HepG2 (cell line): ENCODE measurements around the gene ZNF322. TPM values are rescaled to one million over a fixed set of nuclear protein-coding genes. Genes with fewer than 3 reads are reported as not detected.

Source experiments
- ARNT ChIP-seq: fragments of 450-650 bp; IDR thresholded peaks from 2 replicates; pipeline ENCODE4 v1.6.1; 2017
- JARID2 ChIP-seq: sonication (generic); formaldehyde crosslinking; IDR thresholded peaks from 2 replicates; pipeline ENCODE4 v1.8.1; 2023; ENCODE audit warnings: missing genetic modification reagents, inconsistent platforms; ENCODE audit not compliant: insufficient replicate concordance
- NCOA1 ChIP-seq: sonication (generic); formaldehyde crosslinking; IDR thresholded peaks from 2 replicates; pipeline ENCODE4 v1.9.0; 2021; ENCODE audit warnings: missing genetic modification reagents
- NCOA2 ChIP-seq: sonication (generic); formaldehyde crosslinking; IDR thresholded peaks from 2 replicates; pipeline ENCODE4 v1.8.0; 2022; ENCODE audit warnings: inconsistent platforms
- NFYC ChIP-seq: IDR thresholded peaks from 2 replicates; pipeline ENCODE4 v1.6.1; 2016; ENCODE audit warnings: missing genetic modification reagents, missing compliant biosample characterization
- POLR2AphosphoS5 ChIP-seq: IDR thresholded peaks from 2 replicates; pipeline ENCODE4 v1.6.1; 2012; ENCODE audit warnings: low read depth, low read length
- RFX5 ChIP-seq: IDR thresholded peaks from 2 replicates; pipeline ENCODE4 v1.6.1; 2011; ENCODE audit warnings: low read depth, low read length, improper control_type of control experiment
- SAFB2 ChIP-seq: sonication (generic); formaldehyde crosslinking; IDR thresholded peaks from 2 replicates; pipeline ENCODE4 v1.5.1; 2020; ENCODE audit warnings: missing genetic modification reagents, low read depth, mild to moderate bottlenecking, borderline replicate concordance
- SMYD3 ChIP-seq: sonication (generic); formaldehyde crosslinking; IDR thresholded peaks from 2 replicates; pipeline ENCODE4 v1.8.1; 2023; ENCODE audit warnings: mild to moderate bottlenecking, missing genetic modification reagents
- SRSF1 ChIP-seq: fragments of 200-400 bp; formaldehyde crosslinking; optimal IDR thresholded peaks from 2 replicates; pipeline ENCODE3; 2017; ENCODE audit warnings: mild to moderate bottlenecking, low read depth, low read length, moderate library complexity
- TEAD2 ChIP-seq: sonication (generic); formaldehyde crosslinking; IDR thresholded peaks from 2 replicates; pipeline ENCODE4 v1.9.0; 2021; ENCODE audit warnings: missing genetic modification reagents
- ZNF10 ChIP-seq: sonication (generic); formaldehyde crosslinking; IDR thresholded peaks from 2 replicates; pipeline ENCODE4 v1.4.0; 2020; ENCODE audit warnings: mild to moderate bottlenecking, low read depth, missing genetic modification reagents, borderline replicate concordance
- ZNF883 ChIP-seq: sonication (generic); formaldehyde crosslinking; IDR thresholded peaks from 2 replicates; pipeline ENCODE4 v1.5.1; 2020; ENCODE audit warnings: mild to moderate bottlenecking, missing genetic modification reagents; ENCODE audit errors: not compliant biosample characterization
- polyA plus RNA-seq, 8 experiments: library from polyadenylated mRNA; depleted of rRNA in 3 of 8; stranded (reverse) in 7 of 8; unstranded in 1 of 8; fragments of >200 nt; fragmentation: Illumina TruSeq in 4 of 8; extraction: Trizol in 4 of 8; gene quantifications; 2 replicates each; pipeline versions ENCODE4 v1.2.1 to v1.2.3, GENCODE V29; 2011 to 2016; ENCODE audit warnings: low read depth in 4 of 8, missing spikeins in 1 of 8, mixed read lengths in 1 of 8; ENCODE audit not compliant: insufficient read depth in 1 of 8
- total RNA-seq, 5 experiments: library from RNA; depleted of rRNA; stranded (reverse); fragments of >200 nt; fragmentation: Illumina TruSeq; extraction: Trizol; gene quantifications; 2 replicates each; pipeline ENCODE4 v1.2.3, GENCODE V29; 2016; ENCODE audit warnings: low read depth in 1 of 5
- TF ChIP-seq, protein P1 (sequence below): sonication (generic); formaldehyde crosslinking; IDR thresholded peaks from 2 replicates; pipeline ENCODE4 v1.5.1; 2020; ENCODE audit warnings: missing genetic modification reagents, mild to moderate bottlenecking, borderline replicate concordance
- TF ChIP-seq, protein P2 (sequence below): sonication (generic); formaldehyde crosslinking; IDR thresholded peaks from 2 replicates; pipeline ENCODE4 v1.4.0; 2020; ENCODE audit warnings: missing genetic modification reagents, borderline replicate concordance
- TF ChIP-seq, protein P3 (sequence below): sonication (generic); formaldehyde crosslinking; IDR thresholded peaks from 2 replicates; pipeline ENCODE4 v1.8.1; 2023; ENCODE audit warnings: missing genetic modification reagents, inconsistent platforms, borderline replicate concordance
- TF ChIP-seq, protein P4 (sequence below): sonication (generic); formaldehyde crosslinking; IDR thresholded peaks from 2 replicates; pipeline ENCODE4; 2020; ENCODE audit warnings: missing genetic modification reagents, mild to moderate bottlenecking, borderline replicate concordance
- TF ChIP-seq, protein P5 (sequence below): sonication (generic); formaldehyde crosslinking; IDR thresholded peaks from 2 replicates; pipeline ENCODE4 v1.4.0; 2020; ENCODE audit warnings: missing genetic modification reagents

The ZNF322 gene
- total and polyA plus RNA-seq, 2 of the 13 experiments (the other 11 are each of a cell fraction or from before 2014, with no cell fraction given) = 8.3 to 22.8 TPM

DNA sequence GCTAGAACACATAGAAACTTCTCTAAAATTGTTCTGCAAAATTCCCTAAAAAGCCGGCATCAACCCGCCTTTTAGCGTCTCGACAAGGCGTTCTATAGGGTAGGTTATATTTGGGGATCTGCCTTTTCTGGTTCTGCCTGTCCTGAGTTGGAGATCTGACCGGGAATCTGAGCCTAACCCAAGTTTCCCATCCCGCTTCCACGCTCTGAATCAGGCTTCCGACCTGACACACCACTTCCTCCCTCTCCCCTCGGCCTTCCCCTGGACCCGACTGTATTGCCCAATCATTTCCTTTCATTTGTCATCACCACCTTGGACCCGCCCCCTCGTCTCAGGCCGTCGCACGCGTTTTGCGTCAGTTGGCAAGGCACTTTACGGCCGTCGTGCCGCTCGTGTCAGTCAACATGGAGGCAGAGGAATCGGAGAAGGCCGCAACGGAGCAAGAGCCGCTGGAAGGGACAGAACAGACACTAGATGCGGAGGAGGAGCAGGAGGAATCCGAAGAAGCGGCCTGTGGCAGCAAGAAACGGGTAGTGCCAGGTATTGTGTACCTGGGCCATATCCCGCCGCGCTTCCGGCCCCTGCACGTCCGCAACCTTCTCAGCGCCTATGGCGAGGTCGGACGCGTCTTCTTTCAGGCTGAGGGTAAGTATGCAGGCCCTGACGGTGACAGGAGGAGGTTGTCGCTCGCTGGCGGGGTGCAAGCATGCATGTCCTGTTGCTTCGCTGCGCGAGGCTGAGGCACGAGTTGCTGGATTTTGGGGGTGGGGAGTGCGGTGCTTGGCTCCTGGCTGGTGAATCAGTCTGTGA is 62.8 kb downstream of the ZNF322 start, which contains the start of gene ABT1 (continued):
- TF ChIP-seq, protein P1, sequence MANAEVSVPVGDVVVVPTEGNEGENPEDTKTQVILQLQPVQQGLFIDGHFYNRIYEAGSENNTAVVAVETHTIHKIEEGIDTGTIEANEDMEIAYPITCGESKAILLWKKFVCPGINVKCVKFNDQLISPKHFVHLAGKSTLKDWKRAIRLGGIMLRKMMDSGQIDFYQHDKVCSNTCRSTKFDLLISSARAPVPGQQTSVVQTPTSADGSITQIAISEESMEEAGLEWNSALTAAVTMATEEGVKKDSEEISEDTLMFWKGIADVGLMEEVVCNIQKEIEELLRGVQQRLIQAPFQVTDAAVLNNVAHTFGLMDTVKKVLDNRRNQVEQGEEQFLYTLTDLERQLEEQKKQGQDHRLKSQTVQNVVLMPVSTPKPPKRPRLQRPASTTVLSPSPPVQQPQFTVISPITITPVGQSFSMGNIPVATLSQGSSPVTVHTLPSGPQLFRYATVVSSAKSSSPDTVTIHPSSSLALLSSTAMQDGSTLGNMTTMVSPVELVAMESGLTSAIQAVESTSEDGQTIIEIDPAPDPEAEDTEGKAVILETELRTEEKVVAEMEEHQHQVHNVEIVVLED = peak; percentile 92
- TF ChIP-seq ZNF883 = peak; percentile 27
- TF ChIP-seq POLR2AphosphoS5 = peak; percentile 99
- TF ChIP-seq, protein P2, sequence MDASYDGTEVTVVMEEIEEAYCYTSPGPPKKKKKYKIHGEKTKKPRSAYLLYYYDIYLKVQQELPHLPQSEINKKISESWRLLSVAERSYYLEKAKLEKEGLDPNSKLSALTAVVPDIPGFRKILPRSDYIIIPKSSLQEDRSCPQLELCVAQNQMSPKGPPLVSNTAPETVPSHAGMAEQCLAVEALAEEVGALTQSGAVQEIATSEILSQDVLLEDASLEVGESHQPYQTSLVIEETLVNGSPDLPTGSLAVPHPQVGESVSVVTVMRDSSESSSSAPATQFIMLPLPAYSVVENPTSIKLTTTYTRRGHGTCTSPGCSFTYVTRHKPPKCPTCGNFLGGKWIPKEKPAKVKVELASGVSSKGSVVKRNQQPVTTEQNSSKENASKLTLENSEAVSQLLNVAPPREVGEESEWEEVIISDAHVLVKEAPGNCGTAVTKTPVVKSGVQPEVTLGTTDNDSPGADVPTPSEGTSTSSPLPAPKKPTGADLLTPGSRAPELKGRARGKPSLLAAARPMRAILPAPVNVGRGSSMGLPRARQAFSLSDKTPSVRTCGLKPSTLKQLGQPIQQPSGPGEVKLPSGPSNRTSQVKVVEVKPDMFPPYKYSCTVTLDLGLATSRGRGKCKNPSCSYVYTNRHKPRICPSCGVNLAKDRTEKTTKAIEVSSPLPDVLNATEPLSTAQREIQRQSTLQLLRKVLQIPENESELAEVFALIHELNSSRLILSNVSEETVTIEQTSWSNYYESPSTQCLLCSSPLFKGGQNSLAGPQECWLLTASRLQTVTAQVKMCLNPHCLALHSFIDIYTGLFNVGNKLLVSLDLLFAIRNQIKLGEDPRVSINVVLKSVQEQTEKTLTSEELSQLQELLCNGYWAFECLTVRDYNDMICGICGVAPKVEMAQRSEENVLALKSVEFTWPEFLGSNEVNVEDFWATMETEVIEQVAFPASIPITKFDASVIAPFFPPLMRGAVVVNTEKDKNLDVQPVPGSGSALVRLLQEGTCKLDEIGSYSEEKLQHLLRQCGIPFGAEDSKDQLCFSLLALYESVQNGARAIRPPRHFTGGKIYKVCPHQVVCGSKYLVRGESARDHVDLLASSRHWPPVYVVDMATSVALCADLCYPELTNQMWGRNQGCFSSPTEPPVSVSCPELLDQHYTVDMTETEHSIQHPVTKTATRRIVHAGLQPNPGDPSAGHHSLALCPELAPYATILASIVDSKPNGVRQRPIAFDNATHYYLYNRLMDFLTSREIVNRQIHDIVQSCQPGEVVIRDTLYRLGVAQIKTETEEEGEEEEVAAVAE (CRISPR knock-in tag) = peak; percentile 97
- TF ChIP-seq JARID2 (CRISPR knock-in tag) = no peak
- TF ChIP-seq, protein P3, sequence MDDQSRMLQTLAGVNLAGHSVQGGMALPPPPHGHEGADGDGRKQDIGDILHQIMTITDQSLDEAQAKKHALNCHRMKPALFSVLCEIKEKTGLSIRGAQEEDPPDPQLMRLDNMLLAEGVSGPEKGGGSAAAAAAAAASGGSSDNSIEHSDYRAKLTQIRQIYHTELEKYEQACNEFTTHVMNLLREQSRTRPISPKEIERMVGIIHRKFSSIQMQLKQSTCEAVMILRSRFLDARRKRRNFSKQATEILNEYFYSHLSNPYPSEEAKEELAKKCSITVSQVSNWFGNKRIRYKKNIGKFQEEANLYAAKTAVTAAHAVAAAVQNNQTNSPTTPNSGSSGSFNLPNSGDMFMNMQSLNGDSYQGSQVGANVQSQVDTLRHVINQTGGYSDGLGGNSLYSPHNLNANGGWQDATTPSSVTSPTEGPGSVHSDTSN (CRISPR knock-in tag) = no peak
- TF ChIP-seq SRSF1 = no peak
- peak; percentile 81 for TF ChIP-seq NCOA2
- TF ChIP-seq SAFB2 (CRISPR knock-in tag) = no peak
- TF ChIP-seq TEAD2 (CRISPR knock-in tag) = no peak
- peak; percentile 86 for TF ChIP-seq NFYC
- no peak; the same call in 1 of the 2 replicates for TF ChIP-seq RFX5
- TF ChIP-seq, protein P4, sequence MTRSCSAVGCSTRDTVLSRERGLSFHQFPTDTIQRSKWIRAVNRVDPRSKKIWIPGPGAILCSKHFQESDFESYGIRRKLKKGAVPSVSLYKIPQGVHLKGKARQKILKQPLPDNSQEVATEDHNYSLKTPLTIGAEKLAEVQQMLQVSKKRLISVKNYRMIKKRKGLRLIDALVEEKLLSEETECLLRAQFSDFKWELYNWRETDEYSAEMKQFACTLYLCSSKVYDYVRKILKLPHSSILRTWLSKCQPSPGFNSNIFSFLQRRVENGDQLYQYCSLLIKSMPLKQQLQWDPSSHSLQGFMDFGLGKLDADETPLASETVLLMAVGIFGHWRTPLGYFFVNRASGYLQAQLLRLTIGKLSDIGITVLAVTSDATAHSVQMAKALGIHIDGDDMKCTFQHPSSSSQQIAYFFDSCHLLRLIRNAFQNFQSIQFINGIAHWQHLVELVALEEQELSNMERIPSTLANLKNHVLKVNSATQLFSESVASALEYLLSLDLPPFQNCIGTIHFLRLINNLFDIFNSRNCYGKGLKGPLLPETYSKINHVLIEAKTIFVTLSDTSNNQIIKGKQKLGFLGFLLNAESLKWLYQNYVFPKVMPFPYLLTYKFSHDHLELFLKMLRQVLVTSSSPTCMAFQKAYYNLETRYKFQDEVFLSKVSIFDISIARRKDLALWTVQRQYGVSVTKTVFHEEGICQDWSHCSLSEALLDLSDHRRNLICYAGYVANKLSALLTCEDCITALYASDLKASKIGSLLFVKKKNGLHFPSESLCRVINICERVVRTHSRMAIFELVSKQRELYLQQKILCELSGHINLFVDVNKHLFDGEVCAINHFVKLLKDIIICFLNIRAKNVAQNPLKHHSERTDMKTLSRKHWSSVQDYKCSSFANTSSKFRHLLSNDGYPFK (CRISPR knock-in tag) = peak; percentile 98
- no peak for TF ChIP-seq ARNT
- TF ChIP-seq, protein P5, sequence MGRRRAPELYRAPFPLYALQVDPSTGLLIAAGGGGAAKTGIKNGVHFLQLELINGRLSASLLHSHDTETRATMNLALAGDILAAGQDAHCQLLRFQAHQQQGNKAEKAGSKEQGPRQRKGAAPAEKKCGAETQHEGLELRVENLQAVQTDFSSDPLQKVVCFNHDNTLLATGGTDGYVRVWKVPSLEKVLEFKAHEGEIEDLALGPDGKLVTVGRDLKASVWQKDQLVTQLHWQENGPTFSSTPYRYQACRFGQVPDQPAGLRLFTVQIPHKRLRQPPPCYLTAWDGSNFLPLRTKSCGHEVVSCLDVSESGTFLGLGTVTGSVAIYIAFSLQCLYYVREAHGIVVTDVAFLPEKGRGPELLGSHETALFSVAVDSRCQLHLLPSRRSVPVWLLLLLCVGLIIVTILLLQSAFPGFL (CRISPR knock-in tag) = no peak
- TF ChIP-seq NCOA1 (CRISPR knock-in tag) = no peak
- no peak for TF ChIP-seq ZNF10 (CRISPR knock-in tag)
- no peak for TF ChIP-seq SMYD3 (CRISPR knock-in tag)
